Right ventricle myocardium inferior (tissue), 1 donor: ENCODE measurements around the gene UBE2QL1. TPM values are rescaled to one million over a fixed set of nuclear protein-coding genes. Genes with fewer than 3 reads are reported as not detected.

ENCODE experiments used
- ATAC-seq: fragments of 200-7000 bp; cut with Tn5 transposase; one replicate; pipeline ENCODE4 v1.9.1; 2020; ENCODE audit warnings: mild to moderate bottlenecking, moderate library complexity
- DNase-seq: peaks from one replicate; pipeline ENCODE4 v3.0.0; 2021; ENCODE audit errors: missing footprints
- intact Hi-C: fragments of 100-400 bp; cut with DNase I; formaldehyde crosslinking; loops from one replicate; pipeline ENCODE4 v1.11.0; 2022
- total RNA-seq: library from RNA; stranded (reverse); fragmentation: NEBNext Ultra II Directional; extraction: Animal tissue kit (Norgen Biotek cat#: 25700); gene quantifications from one replicate; pipeline ENCODE4 v1.2.1, GENCODE V29; 2021
- donor health status: DM: no; HTN: yes; CAD: no; lungs with severe emphysema.

Gene UBE2QL1
- total RNA-seq, 1 donor from 2014 or later = 21.9 TPM

- no peak for ATAC-seq
- intact Hi-C loops = no loop called here
- no peak for DNase-seq
Measured at GRCh38 chr5:6466975-6467567, 18.4 kb downstream of the UBE2QL1 start.

- no peak for DNase-seq
- no peak for ATAC-seq
- intact Hi-C loops = no loop called here
Measured at GRCh38 chr5:6467591-6467990, 18.9 kb downstream of the UBE2QL1 start.

GRCh38 chr5:6468104-6468503 lies 19.4 kb downstream of the UBE2QL1 start:
- intact Hi-C loops = no loop called here
- DNase-seq = no peak

GRCh38 chr5:6468870-6469269 lies 20.2 kb downstream of the UBE2QL1 start:
- ATAC-seq (no peak), DNase-seq (no peak)
- intact Hi-C loops = no loop called here

More at GRCh38 chr5:6468104-6468503, 19.4 kb downstream of the UBE2QL1 start:
- ATAC-seq = no peak

- no peak for ATAC-seq
- no peak for DNase-seq
- intact Hi-C loops = no loop called here
Measured at GRCh38 chr5:6469836-6470235, 21.2 kb downstream of the UBE2QL1 start.

- no peak for DNase-seq
- no peak for ATAC-seq
- intact Hi-C loops = no loop called here
Measured at GRCh38 chr5:6470672-6471071, 22.0 kb downstream of the UBE2QL1 start.

- no peak for DNase-seq
- intact Hi-C loops = no loop called here
Measured at GRCh38 chr5:6471252-6471651, 22.6 kb downstream of the UBE2QL1 start.

GRCh38 chr5:6472792-6473191 lies 24.1 kb downstream of the UBE2QL1 start:
- DNase-seq = no peak
- intact Hi-C loops = no loop called here
- ATAC-seq = no peak

More at GRCh38 chr5:6471252-6471651, 22.6 kb downstream of the UBE2QL1 start:
- no peak for ATAC-seq

- DNase-seq (no peak), ATAC-seq (peak; percentile 61)
- intact Hi-C loops = no loop called here
Measured at GRCh38 chr5:6473284-6473683, 24.6 kb downstream of the UBE2QL1 start.

GRCh38 chr5:6475626-6476312 lies 27.1 kb downstream of the UBE2QL1 start:
- DNase-seq (no peak), ATAC-seq (no peak)
- intact Hi-C loops = no loop called here

GRCh38 chr5:6476313-6476661 lies 27.6 kb downstream of the UBE2QL1 start:
- no peak for ATAC-seq
- DNase-seq = no peak
- intact Hi-C loops = no loop called here

- ATAC-seq = no peak
- intact Hi-C loops = no loop called here
- no peak for DNase-seq
Measured at GRCh38 chr5:6478793-6479192, 30.1 kb downstream of the UBE2QL1 start.

GRCh38 chr5:6480133-6481051 lies 31.7 kb downstream of the UBE2QL1 start:
- DNase-seq (no peak), ATAC-seq (no peak)
- intact Hi-C loops = no loop called here

GRCh38 chr5:6482735-6483134 lies 34.1 kb downstream of the UBE2QL1 start:
- ATAC-seq (no peak), DNase-seq (no peak)
- intact Hi-C loops = no loop called here

- intact Hi-C loops = no loop called here
- DNase-seq (no peak), ATAC-seq (no peak)
Measured at GRCh38 chr5:6483880-6484382, 35.3 kb downstream of the UBE2QL1 start.

GRCh38 chr5:6484446-6484845 lies 35.8 kb downstream of the UBE2QL1 start:
- intact Hi-C loops = no loop called here
- DNase-seq (no peak), ATAC-seq (no peak)

- intact Hi-C loops = no loop called here
- no peak for ATAC-seq
- DNase-seq = no peak
Measured at GRCh38 chr5:6484899-6485298, 36.2 kb downstream of the UBE2QL1 start.

GRCh38 chr5:6485441-6485840 lies 36.8 kb downstream of the UBE2QL1 start:
- DNase-seq (no peak), ATAC-seq (no peak)
- intact Hi-C loops = no loop called here

GRCh38 chr5:6486074-6486473 lies 37.4 kb downstream of the UBE2QL1 start:
- DNase-seq (no peak), ATAC-seq (no peak)
- intact Hi-C loops = no loop called here

GRCh38 chr5:6487081-6487480 lies 38.4 kb downstream of the UBE2QL1 start:
- intact Hi-C loops = no loop called here
- no peak for DNase-seq
- no peak for ATAC-seq
